GM19452 (cell line): ENCODE data around the gene TNFRSF21.
"Not testable (repeated sequence)": the region's sequence is repeated elsewhere in the genome, so short reads cannot be mapped to it uniquely, and the experiment has no call there.

Source experiments
- ATAC-seq: cut with Tn5 transposase; IDR thresholded peaks from one replicate; pipeline ENCODE4 v1.9.1; 2021; ENCODE audit not compliant: unreplicated experiment

The TNFRSF21 gene

GRCh38 chr6:47309291-47310130, at the start of gene TNFRSF21:
TNFRSF21 (minus strand) TSS chr6:47309905; CDS start chr6:47309511, 394 bp downstream.
- ATAC-seq, result peak; percentile 97

GRCh38 chr6:47358440-47359225, 48.9 kb upstream of the TNFRSF21 start:
- peak; percentile 36 for ATAC-seq

GRCh38 chr6:47357827-47358226, 48.1 kb upstream of the TNFRSF21 start:
- ATAC-seq, result peak; percentile 77

- no peak for ATAC-seq
Measured at GRCh38 chr6:47355496-47355895, 45.8 kb upstream of the TNFRSF21 start.

- ATAC-seq, result no peak
Measured at GRCh38 chr6:47353871-47354270, 44.2 kb upstream of the TNFRSF21 start.

- no peak for ATAC-seq
Measured at GRCh38 chr6:47352966-47353365, 43.3 kb upstream of the TNFRSF21 start.

GRCh38 chr6:47352194-47352920, 42.7 kb upstream of the TNFRSF21 start:
- ATAC-seq, result no peak

GRCh38 chr6:47351621-47352020, 41.9 kb upstream of the TNFRSF21 start:
- no peak for ATAC-seq

- ATAC-seq, result no peak
Measured at GRCh38 chr6:47349931-47350330, 40.2 kb upstream of the TNFRSF21 start.

- ATAC-seq, result no peak
Measured at GRCh38 chr6:47348316-47348863, 38.7 kb upstream of the TNFRSF21 start.

- ATAC-seq, result no peak
Measured at GRCh38 chr6:47345761-47346160, 36.1 kb upstream of the TNFRSF21 start.

- ATAC-seq, result no peak
Measured at GRCh38 chr6:47344022-47344421, 34.3 kb upstream of the TNFRSF21 start.

GRCh38 chr6:47343600-47343999, 33.9 kb upstream of the TNFRSF21 start:
- ATAC-seq, result no peak

- no peak for ATAC-seq
Measured at GRCh38 chr6:47342824-47343223, 33.1 kb upstream of the TNFRSF21 start.

GRCh38 chr6:47337519-47337918, 27.8 kb upstream of the TNFRSF21 start:
- no peak for ATAC-seq

GRCh38 chr6:47336334-47336733, 26.6 kb upstream of the TNFRSF21 start:
- no peak for ATAC-seq

GRCh38 chr6:47335466-47335865, 25.8 kb upstream of the TNFRSF21 start:
- ATAC-seq, result peak; percentile 96

- ATAC-seq, result no peak
Measured at GRCh38 chr6:47334334-47334733, 24.6 kb upstream of the TNFRSF21 start.

GRCh38 chr6:47328606-47329005, 18.9 kb upstream of the TNFRSF21 start:
- not testable (repeated sequence) for ATAC-seq

- ATAC-seq, result not testable (repeated sequence)
Measured at GRCh38 chr6:47328139-47328538, 18.4 kb upstream of the TNFRSF21 start.

GRCh38 chr6:47323887-47324286, 14.2 kb upstream of the TNFRSF21 start:
- ATAC-seq, result no peak
